ENCODE results near the gene RPP38. TPM values are rescaled to one million over a fixed set of nuclear protein-coding genes. Genes with fewer than 3 reads are reported as not detected.

Gene RPP38
- total RNA-seq, 4 donors from 2014 or later, result 8.9 to 17.2 (median 12.8) TPM

DNA sequence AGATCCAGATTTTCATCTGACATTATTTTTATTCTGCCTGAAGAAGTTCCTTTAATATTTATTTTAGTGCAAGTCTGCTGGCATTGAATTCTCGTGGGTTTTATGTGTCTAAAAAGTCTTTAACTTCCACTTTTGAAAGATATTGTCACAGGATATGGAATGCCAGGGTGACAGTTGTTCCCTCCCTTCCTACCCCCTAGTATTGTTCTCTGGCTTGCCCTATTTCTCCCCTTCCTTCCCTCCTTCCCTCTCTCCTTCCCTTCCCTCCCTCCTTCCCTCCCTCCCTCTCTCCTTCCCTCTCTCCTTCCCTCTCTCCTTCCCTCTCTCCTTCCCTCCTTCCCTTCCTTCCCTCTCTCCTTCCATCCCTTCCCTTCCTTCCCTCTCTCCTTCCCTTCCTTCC is 38.5 kb upstream of the RPP38 start:
- no peak for TF ChIP-seq POLR2A (IDR thresholded peaks at IDR 0.05)
- TF ChIP-seq, protein P1, sequence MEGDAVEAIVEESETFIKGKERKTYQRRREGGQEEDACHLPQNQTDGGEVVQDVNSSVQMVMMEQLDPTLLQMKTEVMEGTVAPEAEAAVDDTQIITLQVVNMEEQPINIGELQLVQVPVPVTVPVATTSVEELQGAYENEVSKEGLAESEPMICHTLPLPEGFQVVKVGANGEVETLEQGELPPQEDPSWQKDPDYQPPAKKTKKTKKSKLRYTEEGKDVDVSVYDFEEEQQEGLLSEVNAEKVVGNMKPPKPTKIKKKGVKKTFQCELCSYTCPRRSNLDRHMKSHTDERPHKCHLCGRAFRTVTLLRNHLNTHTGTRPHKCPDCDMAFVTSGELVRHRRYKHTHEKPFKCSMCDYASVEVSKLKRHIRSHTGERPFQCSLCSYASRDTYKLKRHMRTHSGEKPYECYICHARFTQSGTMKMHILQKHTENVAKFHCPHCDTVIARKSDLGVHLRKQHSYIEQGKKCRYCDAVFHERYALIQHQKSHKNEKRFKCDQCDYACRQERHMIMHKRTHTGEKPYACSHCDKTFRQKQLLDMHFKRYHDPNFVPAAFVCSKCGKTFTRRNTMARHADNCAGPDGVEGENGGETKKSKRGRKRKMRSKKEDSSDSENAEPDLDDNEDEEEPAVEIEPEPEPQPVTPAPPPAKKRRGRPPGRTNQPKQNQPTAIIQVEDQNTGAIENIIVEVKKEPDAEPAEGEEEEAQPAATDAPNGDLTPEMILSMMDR (IDR thresholded peaks at IDR 0.05 in 4 of 5, conservative IDR thresholded peaks at IDR 0.05 in 1 of 5), result no peak
- in situ Hi-C loops (cut with MboI; ENCODE audit: low sequenced_read_pairs in 4 of 4) (no loop called here), intact Hi-C loops (cut with DNase I; ENCODE audit: low total_unique reads) (no loop called here)
- H3K9me3 ChIP-seq, result no peaks in the 10 kb centered on the region
- H3K36me3 ChIP-seq, result no peaks in the 10 kb centered on the region
- H3K27me3 ChIP-seq, result no peaks in the 10 kb centered on the region
- ATAC-seq (no peak), DNase-seq (no peak)
- H3K27ac ChIP-seq, result no peak overlapping the region
- no peak overlapping the region for H3K4me3 ChIP-seq
- no peaks in the 10 kb centered on the region for H3K4me1 ChIP-seq

DNA sequence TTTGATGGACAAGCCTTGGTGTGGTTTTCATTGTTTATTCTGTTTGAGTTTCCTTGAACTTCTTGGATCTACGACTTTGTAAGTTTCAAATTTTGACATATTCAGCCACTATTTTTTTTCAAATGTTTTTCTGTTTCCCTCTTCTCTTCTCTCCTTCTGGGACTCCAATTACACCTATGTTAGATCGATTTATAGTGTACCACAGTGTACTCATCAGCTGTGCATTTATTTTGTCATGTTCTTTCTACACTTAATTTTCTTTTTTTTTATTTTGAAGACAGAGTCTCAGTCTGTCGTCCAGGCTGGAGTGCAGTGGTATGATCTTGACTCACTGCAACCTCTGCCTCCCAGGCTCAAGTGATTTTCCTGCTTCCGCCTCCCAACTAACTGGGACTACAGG is 37.2 kb upstream of the RPP38 start:
- no peaks in the 10 kb centered on the region for H3K27me3 ChIP-seq
- ATAC-seq, result no peak
- no peak overlapping the region for H3K4me3 ChIP-seq
- intact Hi-C loops (cut with DNase I; ENCODE audit: low total_unique reads), result no loop called here
- in situ Hi-C loops (cut with MboI; ENCODE audit: low sequenced_read_pairs in 4 of 4), result no loop called here
- H3K4me1 ChIP-seq, result no peaks in the 10 kb centered on the region
- no peak for TF ChIP-seq POLR2A (IDR thresholded peaks at IDR 0.05)
- TF ChIP-seq, protein P1 (IDR thresholded peaks at IDR 0.05 in 4 of 5, conservative IDR thresholded peaks at IDR 0.05 in 1 of 5), result no peak
- no peak overlapping the region for H3K27ac ChIP-seq
- no peak for DNase-seq
- H3K9me3 ChIP-seq, result no peaks in the 10 kb centered on the region
- no peaks in the 10 kb centered on the region for H3K36me3 ChIP-seq

DNA sequence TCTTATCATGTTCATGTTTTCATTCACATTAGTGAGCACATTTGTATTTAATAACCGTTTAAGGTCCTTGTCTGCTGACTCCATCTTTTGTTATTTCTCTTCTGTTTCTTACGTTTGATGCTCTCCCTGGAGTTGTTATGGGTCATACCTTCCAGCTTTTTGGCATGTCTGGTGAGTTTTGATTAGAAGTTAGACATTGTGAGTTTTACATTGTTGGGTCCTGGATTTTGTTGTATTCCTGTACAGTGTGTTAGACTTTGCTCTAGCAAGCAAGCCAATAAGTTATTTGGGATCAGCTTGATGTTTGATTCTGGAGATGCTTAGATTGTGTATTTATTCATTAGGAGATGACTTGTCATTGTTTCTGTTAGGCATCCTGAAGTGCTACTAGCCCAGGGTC is 36.5 kb upstream of the RPP38 start:
- H3K27me3 ChIP-seq, result no peaks in the 10 kb centered on the region
- H3K4me1 ChIP-seq, result no peaks in the 10 kb centered on the region
- ATAC-seq (no peak), DNase-seq (no peak)
- intact Hi-C loops (cut with DNase I; ENCODE audit: low total_unique reads) (no loop called here), in situ Hi-C loops (cut with MboI; ENCODE audit: low sequenced_read_pairs in 4 of 4) (no loop called here)
- TF ChIP-seq POLR2A (IDR thresholded peaks at IDR 0.05), result no peak
- TF ChIP-seq, protein P1 (IDR thresholded peaks at IDR 0.05 in 4 of 5, conservative IDR thresholded peaks at IDR 0.05 in 1 of 5), result no peak
- no peak overlapping the region for H3K4me3 ChIP-seq
- peaks cover 0 to 4% (median 0%) of the 10 kb centered on the region in 3 donors for H3K9me3 ChIP-seq
- no peaks in the 10 kb centered on the region for H3K36me3 ChIP-seq
- H3K27ac ChIP-seq, result no peak overlapping the region

- H3K27ac ChIP-seq, result no peak overlapping the region
- no peak for TF ChIP-seq POLR2A (IDR thresholded peaks at IDR 0.05)
- TF ChIP-seq, protein P1 (IDR thresholded peaks at IDR 0.05 in 4 of 5, conservative IDR thresholded peaks at IDR 0.05 in 1 of 5), result no peak
- H3K4me1 ChIP-seq, result no peaks in the 10 kb centered on the region
- no peak for ATAC-seq
- H3K4me3 ChIP-seq, result no peak overlapping the region
- H3K27me3 ChIP-seq, result no peaks in the 10 kb centered on the region
- intact Hi-C loops (cut with DNase I; ENCODE audit: low total_unique reads), result no loop called here
- in situ Hi-C loops (cut with MboI; ENCODE audit: low sequenced_read_pairs in 4 of 4), result no loop called here
- no peaks in the 10 kb centered on the region for H3K36me3 ChIP-seq
- H3K9me3 ChIP-seq, result peaks cover 0 to 4% (median 0%) of the 10 kb centered on the region in 3 donors
- DNase-seq, result no peak
These were observed 30.0 kb upstream of the RPP38 start for GRCh38 chr10:15067154-15067553.

GRCh38 chr10:15068802-15069201 is 28.4 kb upstream of the RPP38 start:
- no peak overlapping the region for H3K27ac ChIP-seq
- intact Hi-C loops (cut with DNase I; ENCODE audit: low total_unique reads), result no loop called here
- DNase-seq, result no peak

More at GRCh38 chr10:15068802-15069201, 28.4 kb upstream of the RPP38 start:
- Histone ChIP-seq H3K9me3 (peaks cover 0 to 4% (median 0%) of the 10 kb centered on the region in 3 donors), H3K36me3 (no peaks in the 10 kb centered on the region), H3K4me1 (no peaks in the 10 kb centered on the region), H3K4me3 (no peak overlapping the region), H3K27me3 (no peaks in the 10 kb centered on the region)
- in situ Hi-C loops (cut with MboI; ENCODE audit: low sequenced_read_pairs in 4 of 4), result no loop called here
- no peak for TF ChIP-seq POLR2A (IDR thresholded peaks at IDR 0.05)
- TF ChIP-seq, protein P1 (IDR thresholded peaks at IDR 0.05 in 4 of 5, conservative IDR thresholded peaks at IDR 0.05 in 1 of 5), result no peak
- no peak for ATAC-seq

Measured in gastrocnemius medialis (tissue), 4 donors.